NCI-H1105 (cell line): ENCODE measurements around the gene TAF7.
"Not testable (repeated sequence)": the region's sequence is repeated elsewhere in the genome, so short reads cannot be mapped to it uniquely, and the experiment has no call there.

Source experiments
- DNase-seq: peaks from one replicate; lab custom pipeline; 2025; lab: John Stamatoyannopoulos, UW

Gene TAF7

GRCh38 chr5:141338538-141339306, 18.1 kb upstream of the TAF7 start, which contains the start of gene PCDHGA2:
TSS of gene PCDHGA2 (plus strand) at chr5:141338760.
- DNase-seq = no peak

DNA sequence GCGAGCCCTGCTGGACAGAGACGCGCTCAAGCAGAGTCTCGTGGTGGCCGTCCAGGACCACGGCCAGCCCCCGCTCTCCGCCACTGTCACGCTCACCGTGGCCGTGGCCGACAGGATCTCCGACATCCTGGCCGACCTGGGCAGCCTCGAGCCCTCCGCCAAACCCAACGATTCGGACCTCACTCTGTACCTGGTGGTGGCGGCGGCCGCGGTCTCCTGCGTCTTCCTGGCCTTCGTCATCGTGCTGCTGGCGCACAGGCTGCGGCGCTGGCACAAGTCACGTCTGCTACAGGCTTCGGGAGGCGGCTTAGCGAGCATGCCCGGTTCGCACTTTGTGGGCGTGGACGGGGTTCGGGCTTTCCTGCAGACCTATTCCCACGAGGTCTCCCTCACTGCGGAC, 12.0 kb upstream of the TAF7 start:
- DNase-seq = not testable (repeated sequence)

- peak; percentile 43 for DNase-seq
These were observed 9.9 kb upstream of the TAF7 start, which contains the start of gene PCDHGA1 for GRCh38 chr5:141330299-141331080. TSS of gene PCDHGA1 (plus strand) at chr5:141330514.

DNA sequence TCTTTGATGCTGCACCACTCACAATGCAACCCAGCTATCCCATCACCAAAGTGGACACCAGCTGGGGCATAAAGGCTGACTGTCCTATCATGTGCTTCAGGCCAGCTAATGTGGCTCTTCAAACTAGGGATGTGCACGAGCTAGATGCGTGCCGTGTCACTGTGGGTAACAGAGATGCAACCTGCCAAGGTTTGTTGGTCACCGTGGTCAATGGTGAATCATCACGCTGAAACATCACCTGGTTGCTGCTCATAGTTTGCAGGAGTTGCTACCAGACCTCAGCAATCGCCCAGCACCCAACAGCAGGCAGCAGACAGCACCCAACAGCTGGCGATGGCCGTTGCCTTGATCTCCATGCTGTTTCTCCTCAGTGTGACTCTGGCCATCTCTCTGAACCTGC, 7.6 kb upstream of the TAF7 start:
- DNase-seq = no peak

- DNase-seq = no peak
These were observed 5.7 kb upstream of the TAF7 start for GRCh38 chr5:141326088-141326854.

GRCh38 chr5:141322261-141322660, 1.7 kb upstream of the TAF7 start:
- no peak for DNase-seq

DNA sequence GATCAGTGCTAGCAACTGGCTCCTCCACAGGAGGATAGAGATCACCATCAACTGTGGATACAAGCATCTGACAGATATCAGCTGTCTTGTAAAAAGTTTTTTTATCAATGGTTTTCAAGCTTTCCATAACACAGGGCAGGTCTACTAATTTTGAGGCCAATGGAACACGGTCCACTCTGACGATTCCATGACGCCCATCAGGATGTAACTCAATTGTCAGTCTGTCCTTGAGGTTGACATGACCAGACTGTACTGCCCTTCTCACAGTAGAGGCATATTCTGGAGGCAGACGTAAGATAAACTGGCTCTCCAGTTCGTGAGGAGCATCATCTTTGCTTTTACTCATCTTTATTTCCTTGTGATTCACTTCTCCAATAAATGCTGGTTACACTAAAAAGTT, 885 bp downstream of the TAF7 start:
- no peak for DNase-seq

GRCh38 chr5:141319202-141319601, 1.4 kb downstream of the TAF7 start:
- no peak for DNase-seq

GRCh38 chr5:141316963-141317362, 3.6 kb downstream of the TAF7 start:
- DNase-seq = not testable (repeated sequence)

- no peak for DNase-seq
These were observed 6.9 kb downstream of the TAF7 start for GRCh38 chr5:141313711-141314110.

GRCh38 chr5:141306630-141307029, 14.0 kb downstream of the TAF7 start:
- no peak for DNase-seq

- DNase-seq = no peak
These were observed 16.8 kb downstream of the TAF7 start, which contains the start of gene SLC25A2 for GRCh38 chr5:141303756-141304155. TSS of gene SLC25A2 (minus strand) at chr5:141304049. CDS start at chr5:141303865, 184 bp downstream.

DNA sequence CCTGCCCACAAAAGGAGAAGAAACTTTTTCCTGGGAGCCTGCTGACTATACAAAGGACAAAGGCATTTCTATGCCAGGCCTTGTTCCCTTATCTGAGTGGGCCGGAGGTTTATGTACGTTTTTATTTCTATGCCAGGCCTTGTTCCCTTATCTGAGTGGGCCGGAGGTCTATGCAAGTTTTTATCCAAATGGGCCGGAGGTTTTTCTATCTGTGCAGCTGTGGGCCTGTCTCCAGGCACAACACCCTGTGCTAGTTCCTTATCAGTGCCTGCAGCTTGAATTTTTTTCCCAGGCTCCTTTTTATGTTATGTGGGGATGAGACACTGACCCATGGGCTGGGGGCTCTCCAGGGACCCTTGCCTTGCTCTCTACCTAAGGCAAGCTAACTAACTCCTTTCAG, 22.2 kb downstream of the TAF7 start:
- no peak for DNase-seq

DNA sequence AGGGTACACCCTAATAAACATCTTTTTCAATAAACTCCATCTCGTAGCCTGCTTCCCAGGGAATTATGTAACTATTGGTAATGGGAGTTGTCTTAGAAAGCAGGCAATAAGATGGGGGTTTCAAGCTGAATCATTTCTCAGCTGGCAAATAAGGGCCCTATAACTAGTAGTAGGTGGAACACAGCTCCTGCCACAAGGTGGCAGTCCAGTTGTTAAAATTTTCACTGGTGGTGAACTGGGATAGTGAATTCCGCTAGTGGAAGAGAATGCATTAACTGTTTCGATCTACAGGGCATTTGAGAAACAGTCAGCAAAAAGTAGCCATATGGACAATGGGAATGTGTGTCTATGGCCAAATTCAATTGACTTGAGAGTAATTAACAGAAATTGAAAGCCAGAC, 47.7 kb downstream of the TAF7 start:
- no peak for DNase-seq

GRCh38 chr5:141269195-141269594, 51.4 kb downstream of the TAF7 start:
- DNase-seq = no peak
